Measurements from ENCODE around the gene CHCHD3. TPM values are rescaled to one million over a fixed set of nuclear protein-coding genes. Genes with fewer than 3 reads are reported as not detected.

The CHCHD3 gene
- total and polyA plus RNA-seq, 4 donors = 25.5 to 37.8 (median 31.8) TPM

DNA sequence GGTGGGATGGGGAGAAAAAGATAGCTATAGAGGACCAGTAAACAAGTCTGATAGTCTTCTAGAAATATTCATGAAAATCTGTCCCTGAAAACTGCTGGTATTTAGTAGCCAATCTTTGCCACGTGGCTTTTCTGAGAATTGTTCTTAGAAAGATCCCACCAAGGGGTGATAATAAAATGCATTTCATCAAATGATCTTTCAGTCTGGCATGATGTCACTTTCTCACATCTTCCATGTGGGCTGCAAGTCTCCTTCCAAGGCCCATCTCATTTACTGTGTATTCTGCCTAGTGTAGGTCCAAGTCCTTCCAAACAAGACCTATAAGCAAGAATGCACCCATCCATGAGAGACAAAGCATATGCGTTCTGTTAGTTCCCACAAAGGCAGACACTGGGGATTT lies 226.0 kb downstream of the CHCHD3 start:
- no peak overlapping the region for H3K9ac ChIP-seq (ENCODE audit: low read depth in 1 of 2, low read length in 2 of 2)
- H3K4me3 ChIP-seq (ENCODE audit: low read depth in 1 of 3, low read length in 3 of 3) = no peak overlapping the region
- 99% methylated on average over 2 of the region's 2 CpGs for WGBS
- no peaks in the 10 kb centered on the region for H3K4me1 ChIP-seq (ENCODE audit: control insufficient read depth in 4 of 4, insufficient read depth in 4 of 4, low read length in 3 of 4)
- H3K36me3 ChIP-seq (ENCODE audit: control insufficient read depth in 4 of 4, insufficient read depth in 3 of 4, low read depth in 1 of 4, low read length in 3 of 4) = no peaks in the 10 kb centered on the region
- H3K27me3 ChIP-seq (ENCODE audit: control insufficient read depth in 4 of 4, insufficient read depth in 4 of 4, low read length in 3 of 4) = no peaks in the 10 kb centered on the region
- no peak for DNase-seq (ENCODE audit: low spot score)
- no peak overlapping the region for H3K27ac ChIP-seq (ENCODE audit: low read depth in 1 of 2, low read length in 2 of 2)
- TF ChIP-seq NR2F2 (IDR thresholded peaks at IDR 0.05) (no peak), RAD21 (IDR thresholded peaks at IDR 0.05) (no peak), GABPA (IDR thresholded peaks at IDR 0.05 in 1 of 2, conservative IDR thresholded peaks at IDR 0.05 in 1 of 2) (no peak), RXRA (IDR thresholded peaks at IDR 0.05) (no peak), EGR1 (IDR thresholded peaks at IDR 0.05; ENCODE audit: low read depth in 2 of 2) (no peak), TAF1 (conservative IDR thresholded peaks at IDR 0.05) (no peak), SP1 (IDR thresholded peaks at IDR 0.05) (no peak)
- TF ChIP-seq, protein P1, sequence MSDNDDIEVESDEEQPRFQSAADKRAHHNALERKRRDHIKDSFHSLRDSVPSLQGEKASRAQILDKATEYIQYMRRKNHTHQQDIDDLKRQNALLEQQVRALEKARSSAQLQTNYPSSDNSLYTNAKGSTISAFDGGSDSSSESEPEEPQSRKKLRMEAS (IDR thresholded peaks at IDR 0.05) = no peak
- TF ChIP-seq, protein P2, sequence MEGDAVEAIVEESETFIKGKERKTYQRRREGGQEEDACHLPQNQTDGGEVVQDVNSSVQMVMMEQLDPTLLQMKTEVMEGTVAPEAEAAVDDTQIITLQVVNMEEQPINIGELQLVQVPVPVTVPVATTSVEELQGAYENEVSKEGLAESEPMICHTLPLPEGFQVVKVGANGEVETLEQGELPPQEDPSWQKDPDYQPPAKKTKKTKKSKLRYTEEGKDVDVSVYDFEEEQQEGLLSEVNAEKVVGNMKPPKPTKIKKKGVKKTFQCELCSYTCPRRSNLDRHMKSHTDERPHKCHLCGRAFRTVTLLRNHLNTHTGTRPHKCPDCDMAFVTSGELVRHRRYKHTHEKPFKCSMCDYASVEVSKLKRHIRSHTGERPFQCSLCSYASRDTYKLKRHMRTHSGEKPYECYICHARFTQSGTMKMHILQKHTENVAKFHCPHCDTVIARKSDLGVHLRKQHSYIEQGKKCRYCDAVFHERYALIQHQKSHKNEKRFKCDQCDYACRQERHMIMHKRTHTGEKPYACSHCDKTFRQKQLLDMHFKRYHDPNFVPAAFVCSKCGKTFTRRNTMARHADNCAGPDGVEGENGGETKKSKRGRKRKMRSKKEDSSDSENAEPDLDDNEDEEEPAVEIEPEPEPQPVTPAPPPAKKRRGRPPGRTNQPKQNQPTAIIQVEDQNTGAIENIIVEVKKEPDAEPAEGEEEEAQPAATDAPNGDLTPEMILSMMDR (IDR thresholded peaks at IDR 0.05; ENCODE audit: low read depth, low read length, missing input control) = no peak
- no peaks in the 10 kb centered on the region for H3K9me3 ChIP-seq (ENCODE audit: control insufficient read depth in 4 of 4, low read length in 3 of 4)

DNA sequence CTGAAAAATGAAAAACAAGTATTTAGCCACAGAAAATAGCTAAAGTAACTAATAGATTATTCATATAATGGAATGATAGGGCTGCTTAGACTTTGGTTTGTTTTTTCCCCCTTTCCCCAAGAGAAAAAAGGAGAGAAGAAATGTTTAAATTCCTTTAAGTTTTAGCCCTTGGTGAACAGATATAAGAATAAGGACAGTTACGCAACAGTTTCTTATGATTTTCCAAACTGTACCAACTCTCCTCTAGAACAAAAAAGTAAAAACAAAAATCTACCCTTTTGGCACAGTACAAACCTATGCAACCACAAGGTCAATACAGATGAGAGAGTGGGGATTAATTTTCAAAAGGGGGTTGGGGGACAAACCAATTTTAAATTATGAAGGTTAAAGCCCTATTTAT lies 227.7 kb downstream of the CHCHD3 start:
- 97% methylated on average over 1 of the region's 1 CpG for WGBS

More for the DNA sequence above, 227.7 kb downstream of the CHCHD3 start:
- Histone ChIP-seq H3K9ac (ENCODE audit: low read depth in 1 of 2, low read length in 2 of 2) (no peak overlapping the region), H3K27ac (ENCODE audit: low read depth in 1 of 2, low read length in 2 of 2) (no peak overlapping the region), H3K9me3 (ENCODE audit: control insufficient read depth in 4 of 4, low read length in 3 of 4) (no peaks in the 10 kb centered on the region), H3K36me3 (ENCODE audit: control insufficient read depth in 4 of 4, insufficient read depth in 3 of 4, low read depth in 1 of 4, low read length in 3 of 4) (no peaks in the 10 kb centered on the region), H3K4me1 (ENCODE audit: control insufficient read depth in 4 of 4, insufficient read depth in 4 of 4, low read length in 3 of 4) (no peaks in the 10 kb centered on the region), H3K4me3 (ENCODE audit: low read depth in 1 of 3, low read length in 3 of 3) (no peak overlapping the region), H3K27me3 (ENCODE audit: control insufficient read depth in 4 of 4, insufficient read depth in 4 of 4, low read length in 3 of 4) (no peaks in the 10 kb centered on the region)
- DNase-seq (ENCODE audit: low spot score) = no peak
- TF ChIP-seq HNF4A (conservative IDR thresholded peaks at IDR 0.05) (no peak), FOXA1 (IDR thresholded peaks at IDR 0.05) (no peak), NR2F2 (IDR thresholded peaks at IDR 0.05) (no peak), GABPA (IDR thresholded peaks at IDR 0.05 in 1 of 2, conservative IDR thresholded peaks at IDR 0.05 in 1 of 2) (no peak), YY1 (IDR thresholded peaks at IDR 0.05) (no peak)
- TF ChIP-seq, protein P3, sequence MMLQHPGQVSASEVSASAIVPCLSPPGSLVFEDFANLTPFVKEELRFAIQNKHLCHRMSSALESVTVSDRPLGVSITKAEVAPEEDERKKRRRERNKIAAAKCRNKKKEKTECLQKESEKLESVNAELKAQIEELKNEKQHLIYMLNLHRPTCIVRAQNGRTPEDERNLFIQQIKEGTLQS (IDR thresholded peaks at IDR 0.05) = no peak
- TF ChIP-seq, protein P4, sequence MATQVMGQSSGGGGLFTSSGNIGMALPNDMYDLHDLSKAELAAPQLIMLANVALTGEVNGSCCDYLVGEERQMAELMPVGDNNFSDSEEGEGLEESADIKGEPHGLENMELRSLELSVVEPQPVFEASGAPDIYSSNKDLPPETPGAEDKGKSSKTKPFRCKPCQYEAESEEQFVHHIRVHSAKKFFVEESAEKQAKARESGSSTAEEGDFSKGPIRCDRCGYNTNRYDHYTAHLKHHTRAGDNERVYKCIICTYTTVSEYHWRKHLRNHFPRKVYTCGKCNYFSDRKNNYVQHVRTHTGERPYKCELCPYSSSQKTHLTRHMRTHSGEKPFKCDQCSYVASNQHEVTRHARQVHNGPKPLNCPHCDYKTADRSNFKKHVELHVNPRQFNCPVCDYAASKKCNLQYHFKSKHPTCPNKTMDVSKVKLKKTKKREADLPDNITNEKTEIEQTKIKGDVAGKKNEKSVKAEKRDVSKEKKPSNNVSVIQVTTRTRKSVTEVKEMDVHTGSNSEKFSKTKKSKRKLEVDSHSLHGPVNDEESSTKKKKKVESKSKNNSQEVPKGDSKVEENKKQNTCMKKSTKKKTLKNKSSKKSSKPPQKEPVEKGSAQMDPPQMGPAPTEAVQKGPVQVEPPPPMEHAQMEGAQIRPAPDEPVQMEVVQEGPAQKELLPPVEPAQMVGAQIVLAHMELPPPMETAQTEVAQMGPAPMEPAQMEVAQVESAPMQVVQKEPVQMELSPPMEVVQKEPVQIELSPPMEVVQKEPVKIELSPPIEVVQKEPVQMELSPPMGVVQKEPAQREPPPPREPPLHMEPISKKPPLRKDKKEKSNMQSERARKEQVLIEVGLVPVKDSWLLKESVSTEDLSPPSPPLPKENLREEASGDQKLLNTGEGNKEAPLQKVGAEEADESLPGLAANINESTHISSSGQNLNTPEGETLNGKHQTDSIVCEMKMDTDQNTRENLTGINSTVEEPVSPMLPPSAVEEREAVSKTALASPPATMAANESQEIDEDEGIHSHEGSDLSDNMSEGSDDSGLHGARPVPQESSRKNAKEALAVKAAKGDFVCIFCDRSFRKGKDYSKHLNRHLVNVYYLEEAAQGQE (IDR thresholded peaks at IDR 0.05) = no peak
- TF ChIP-seq, protein P2 (IDR thresholded peaks at IDR 0.05; ENCODE audit: low read depth, low read length, missing input control) = no peak

Measured in liver (tissue), 9 donors.